ENCODE results near the gene RPL13. TPM values are rescaled to one million over a fixed set of nuclear protein-coding genes. Genes with fewer than 3 reads are reported as not detected.

RPL13 gene
- total RNA-seq, result 2,234 and 2,296 TPM in 2 replicates

DNA sequence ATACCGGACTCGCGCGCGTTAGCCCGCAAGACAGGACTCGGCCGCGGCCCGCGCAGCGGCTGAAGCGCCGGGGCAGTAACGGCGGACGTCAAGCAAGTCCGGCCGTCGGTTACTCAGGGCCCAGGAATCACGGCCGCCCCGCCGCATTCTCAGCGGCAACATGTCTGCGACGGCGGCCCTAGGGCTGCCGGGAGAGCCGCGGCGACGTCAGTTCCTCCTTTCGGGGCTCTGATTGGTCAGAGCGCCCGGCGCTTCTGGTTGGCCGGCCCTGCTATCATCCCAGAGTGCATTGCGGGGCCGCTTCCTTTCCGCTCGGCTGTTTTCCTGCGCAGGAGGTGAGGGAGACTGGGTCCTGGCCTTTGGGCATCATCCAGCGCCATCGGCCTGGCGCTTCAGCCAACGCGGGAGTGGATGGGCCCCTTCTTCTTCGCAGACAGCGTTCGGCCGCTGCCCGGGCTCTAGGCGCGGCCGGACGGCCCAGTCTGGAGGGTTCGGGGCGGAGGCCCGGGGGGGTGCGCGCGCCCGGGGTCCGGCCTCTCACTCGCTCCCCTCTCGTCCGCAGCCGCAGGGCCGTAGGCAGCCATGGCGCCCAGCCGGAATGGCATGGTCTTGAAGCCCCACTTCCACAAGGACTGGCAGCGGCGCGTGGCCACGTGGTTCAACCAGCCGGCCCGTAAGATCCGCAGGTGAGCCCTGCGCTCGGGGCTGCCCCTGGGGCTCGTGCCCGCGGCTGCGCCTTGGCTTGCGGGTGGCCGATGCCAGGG is at the start of gene RPL13:
RPL13 (plus strand) TSS at position 305 of the 764 bp plus-strand sequence; CDS start at position 583, 278 bp downstream.
- H3K36me3 Mint-ChIP-seq (ENCODE audit: low read depth), result peaks cover 57% of the 10 kb centered on the region
- intact Hi-C loops (cut with micrococcal nuclease), result loop anchor here (1.0 to 2.0 kb wide), 3 partner anchors 70 to 140 kb away; partner anchors contain the start of genes ANKRD11 and SPATA2L
- H3K9me3 Mint-ChIP-seq, result no peaks in the 10 kb centered on the region
- peak within 1 kb of the TSS; percentile 99 for H3K27ac Mint-ChIP-seq
- peak within 1 kb of the TSS; percentile 94 for H3K4me3 Mint-ChIP-seq
- H3K27me3 Mint-ChIP-seq, result no peaks in the 10 kb centered on the region
- DNase-seq, result peak; percentile 98
- H3K4me1 Mint-ChIP-seq, result peaks cover 44% of the 10 kb centered on the region

DNA sequence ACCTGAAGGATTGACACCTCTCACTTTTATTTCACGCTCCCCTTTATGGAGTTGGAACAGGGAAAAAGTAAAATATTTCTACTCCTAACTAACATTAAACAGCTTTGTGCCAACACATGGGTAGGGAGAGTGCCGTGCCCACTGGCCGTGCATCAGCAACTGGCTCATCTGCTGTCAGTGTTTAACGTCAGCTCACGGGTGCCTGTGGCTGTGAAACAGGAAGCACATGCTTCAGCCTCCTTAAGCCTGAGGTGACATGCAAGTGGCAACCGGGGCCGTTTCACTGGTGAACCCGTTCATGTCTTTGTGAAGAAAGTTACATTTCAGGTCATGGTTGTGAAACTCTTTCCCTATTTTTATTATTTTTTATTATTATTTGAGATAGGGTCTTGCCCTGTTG is 49.1 kb upstream of the RPL13 start:
- intact Hi-C loops (cut with micrococcal nuclease), result no loop called here
- no peak overlapping the region for H3K4me3 Mint-ChIP-seq
- peaks cover 16% of the 10 kb centered on the region for H3K4me1 Mint-ChIP-seq
- H3K27ac Mint-ChIP-seq, result no peak overlapping the region
- peaks cover 28% of the 10 kb centered on the region for H3K36me3 Mint-ChIP-seq (ENCODE audit: low read depth)
- DNase-seq, result no peak
- H3K27me3 Mint-ChIP-seq, result no peaks in the 10 kb centered on the region
- no peaks in the 10 kb centered on the region for H3K9me3 Mint-ChIP-seq

DNA sequence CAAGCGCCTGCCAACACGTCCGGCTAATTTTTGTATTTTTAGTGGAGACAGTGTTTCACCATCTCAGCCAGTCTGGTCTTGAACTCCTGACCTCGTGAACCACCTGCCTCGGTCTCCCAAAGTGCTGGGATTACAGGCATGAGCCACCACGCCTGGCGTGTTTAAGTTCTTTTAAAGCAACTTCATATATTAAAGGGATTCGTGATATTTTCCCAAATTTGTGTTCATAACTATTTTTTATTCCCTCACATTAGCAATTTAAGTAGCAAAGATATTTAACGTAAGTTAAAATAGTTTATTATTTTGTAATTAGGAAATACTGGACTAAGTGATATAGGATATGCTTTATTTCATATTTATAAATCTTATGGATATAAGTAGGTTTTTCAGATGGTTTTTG is 48.0 kb upstream of the RPL13 start:
- peaks cover 35% of the 10 kb centered on the region for H3K36me3 Mint-ChIP-seq (ENCODE audit: low read depth)
- H3K9me3 Mint-ChIP-seq, result no peaks in the 10 kb centered on the region
- no peaks in the 10 kb centered on the region for H3K27me3 Mint-ChIP-seq
- no peak for DNase-seq
- intact Hi-C loops (cut with micrococcal nuclease), result no loop called here
- H3K4me1 Mint-ChIP-seq, result peaks cover 10% of the 10 kb centered on the region
- no peak overlapping the region for H3K27ac Mint-ChIP-seq
- H3K4me3 Mint-ChIP-seq, result no peak overlapping the region

DNA sequence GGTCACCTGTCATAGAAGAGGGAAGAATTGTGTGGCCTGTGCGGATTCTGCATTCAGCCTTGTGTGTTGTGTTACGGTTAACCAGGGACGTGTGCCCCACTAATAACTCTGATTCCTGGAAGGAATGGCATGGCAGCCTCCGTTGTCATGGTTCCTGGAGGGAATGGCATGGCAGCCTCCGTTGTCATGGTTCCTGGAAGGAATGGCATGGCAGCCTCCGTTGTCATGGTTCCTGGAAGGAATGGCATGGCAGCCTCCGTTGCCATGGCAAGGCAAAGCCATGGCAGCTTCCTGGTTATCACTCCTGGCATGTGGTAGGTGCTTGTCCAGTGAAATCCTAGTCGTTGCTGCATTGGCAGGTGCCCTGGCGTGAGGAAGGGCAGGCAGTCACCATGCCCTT is 43.4 kb upstream of the RPL13 start:
- H3K27ac Mint-ChIP-seq, result no peak overlapping the region
- H3K9me3 Mint-ChIP-seq, result no peaks in the 10 kb centered on the region
- DNase-seq, result no peak
- H3K27me3 Mint-ChIP-seq, result no peaks in the 10 kb centered on the region
- H3K4me1 Mint-ChIP-seq, result peaks cover 3% of the 10 kb centered on the region
- peaks cover 50% of the 10 kb centered on the region for H3K36me3 Mint-ChIP-seq (ENCODE audit: low read depth)
- no peak overlapping the region for H3K4me3 Mint-ChIP-seq
- intact Hi-C loops (cut with micrococcal nuclease), result no loop called here

DNA sequence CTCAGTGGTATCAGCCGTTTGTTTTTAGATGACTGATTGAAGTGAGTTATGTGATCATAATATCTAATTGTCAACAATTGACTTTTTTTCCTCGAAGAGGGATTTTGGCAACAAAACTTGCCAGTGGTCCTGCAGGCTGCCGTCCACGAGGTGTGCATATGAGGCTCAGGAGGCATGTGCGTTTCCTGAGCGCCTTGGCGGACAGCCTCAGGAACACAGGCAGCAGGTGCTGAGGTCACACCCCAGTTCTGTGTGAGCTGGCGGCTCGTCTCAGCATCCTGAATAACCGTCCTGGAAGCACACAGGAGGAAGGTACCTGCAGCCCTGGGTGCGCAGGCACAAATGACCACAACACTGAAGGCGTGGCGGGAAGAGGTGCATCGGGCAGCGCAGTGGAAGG is 40.6 kb upstream of the RPL13 start:
- Mint-ChIP-seq H3K4me3 (no peak overlapping the region), H3K36me3 (ENCODE audit: low read depth) (peaks cover 48% of the 10 kb centered on the region), H3K27ac (no peak overlapping the region), H3K9me3 (no peaks in the 10 kb centered on the region), H3K4me1 (peaks cover 1% of the 10 kb centered on the region), H3K27me3 (no peaks in the 10 kb centered on the region)
- no peak for DNase-seq
- intact Hi-C loops (cut with micrococcal nuclease), result no loop called here

DNA sequence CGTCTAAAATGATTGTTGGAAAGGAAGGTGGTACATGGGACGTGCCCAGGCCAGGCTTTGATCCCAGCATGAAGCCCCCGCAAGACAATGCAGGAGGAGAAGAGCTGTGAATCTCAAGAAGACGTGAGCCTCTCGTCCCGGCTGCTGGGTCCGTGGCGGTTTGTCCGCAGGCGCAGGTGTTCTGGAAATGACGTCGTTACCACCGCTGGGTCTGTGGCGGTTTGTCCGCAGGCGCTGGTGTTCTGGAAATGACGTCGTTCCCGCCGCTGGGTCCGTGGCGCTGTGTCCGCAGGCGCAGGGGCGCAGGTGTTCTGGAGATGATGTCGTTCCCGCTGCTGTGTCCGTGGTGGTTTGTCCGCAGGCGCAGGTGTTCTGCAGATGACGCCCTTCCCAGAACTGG is 38.2 kb upstream of the RPL13 start:
- peaks cover 2% of the 10 kb centered on the region for H3K4me1 Mint-ChIP-seq
- no peak overlapping the region for H3K27ac Mint-ChIP-seq
- no peak overlapping the region for H3K4me3 Mint-ChIP-seq
- intact Hi-C loops (cut with micrococcal nuclease), result no loop called here
- DNase-seq, result no peak
- peaks cover 60% of the 10 kb centered on the region for H3K36me3 Mint-ChIP-seq (ENCODE audit: low read depth)
- no peaks in the 10 kb centered on the region for H3K27me3 Mint-ChIP-seq
- no peaks in the 10 kb centered on the region for H3K9me3 Mint-ChIP-seq

DNA sequence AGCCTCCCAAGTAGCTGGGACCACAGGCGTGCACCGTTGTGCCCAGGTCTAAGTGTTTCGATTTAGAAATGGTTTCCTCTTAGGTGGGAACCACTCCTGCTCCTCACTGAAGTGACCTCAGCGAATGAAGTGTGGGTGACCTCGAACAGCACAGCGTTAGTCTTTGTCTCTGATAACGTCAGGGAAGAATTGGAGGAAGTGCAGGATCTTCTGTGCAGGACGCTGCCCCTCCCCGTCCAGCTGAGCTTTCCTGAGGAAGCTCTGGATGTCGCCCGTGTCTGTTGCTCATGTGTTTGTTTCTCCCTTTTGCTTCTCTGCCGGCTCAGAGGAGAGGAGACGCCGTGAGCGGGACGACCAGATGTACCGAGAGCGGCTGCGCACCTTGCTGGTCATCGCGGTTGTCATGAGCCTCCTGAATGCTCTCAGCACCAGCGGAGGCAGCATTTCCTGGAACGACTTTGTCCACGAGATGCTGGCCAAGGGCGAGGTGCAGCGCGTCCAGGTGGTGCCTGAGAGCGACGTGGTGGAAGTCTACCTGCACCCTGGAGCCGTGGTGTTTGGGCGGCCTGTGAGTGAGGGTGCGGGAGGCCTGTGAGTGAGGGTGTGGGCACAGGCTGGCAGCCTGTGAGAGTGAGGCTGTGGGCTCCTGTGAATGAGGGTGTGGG is 36.7 kb upstream of the RPL13 start:
- no peak overlapping the region for H3K4me3 Mint-ChIP-seq
- H3K4me1 Mint-ChIP-seq, result peaks cover 2% of the 10 kb centered on the region
- DNase-seq, result no peak
- intact Hi-C loops (cut with micrococcal nuclease), result no loop called here
- no peak overlapping the region for H3K27ac Mint-ChIP-seq
- peaks cover 54% of the 10 kb centered on the region for H3K36me3 Mint-ChIP-seq (ENCODE audit: low read depth)
- no peaks in the 10 kb centered on the region for H3K9me3 Mint-ChIP-seq
- no peaks in the 10 kb centered on the region for H3K27me3 Mint-ChIP-seq

DNA sequence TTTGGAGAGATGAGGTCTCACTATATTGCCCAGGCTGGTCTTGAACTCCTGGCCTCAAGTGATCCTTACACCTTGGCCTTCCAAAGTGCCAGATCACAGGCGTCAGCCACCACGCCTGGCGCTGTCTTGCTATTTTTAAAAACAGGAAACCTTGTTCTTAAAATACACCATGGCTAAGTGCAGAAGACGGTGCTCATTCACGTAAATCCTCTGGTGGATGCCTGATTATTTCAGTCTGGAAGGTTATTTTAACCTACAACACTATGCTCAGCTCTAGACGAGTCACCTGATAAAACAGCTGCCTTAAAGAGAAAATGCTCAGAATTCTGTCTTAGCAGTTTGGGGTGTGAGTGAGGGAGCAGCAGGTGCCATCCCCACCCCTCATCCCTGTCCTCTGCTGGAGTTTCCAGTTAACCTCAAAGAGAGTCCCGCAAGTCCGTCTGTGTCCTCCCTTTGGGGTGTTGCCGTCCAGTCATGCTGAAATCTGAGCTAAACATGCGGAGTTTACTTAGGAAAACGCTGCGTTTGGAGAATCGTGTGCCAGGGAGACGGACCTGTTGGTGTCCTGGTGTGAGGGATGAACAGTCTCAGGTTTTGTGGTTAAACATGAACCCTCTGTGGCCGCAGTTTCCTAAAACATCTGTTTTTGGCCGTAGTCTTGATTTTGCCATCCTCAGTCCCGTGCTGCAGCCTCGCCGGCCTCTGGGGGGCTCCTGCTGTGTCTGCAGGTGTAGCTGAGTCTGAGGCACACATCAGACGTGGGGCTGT is 35.2 kb upstream of the RPL13 start:
- Mint-ChIP-seq H3K27ac (no peak overlapping the region), H3K4me3 (no peak overlapping the region), H3K9me3 (no peaks in the 10 kb centered on the region), H3K4me1 (peaks cover 2% of the 10 kb centered on the region), H3K36me3 (ENCODE audit: low read depth) (peaks cover 59% of the 10 kb centered on the region), H3K27me3 (no peaks in the 10 kb centered on the region)
- no peak for DNase-seq
- intact Hi-C loops (cut with micrococcal nuclease), result no loop called here

DNA sequence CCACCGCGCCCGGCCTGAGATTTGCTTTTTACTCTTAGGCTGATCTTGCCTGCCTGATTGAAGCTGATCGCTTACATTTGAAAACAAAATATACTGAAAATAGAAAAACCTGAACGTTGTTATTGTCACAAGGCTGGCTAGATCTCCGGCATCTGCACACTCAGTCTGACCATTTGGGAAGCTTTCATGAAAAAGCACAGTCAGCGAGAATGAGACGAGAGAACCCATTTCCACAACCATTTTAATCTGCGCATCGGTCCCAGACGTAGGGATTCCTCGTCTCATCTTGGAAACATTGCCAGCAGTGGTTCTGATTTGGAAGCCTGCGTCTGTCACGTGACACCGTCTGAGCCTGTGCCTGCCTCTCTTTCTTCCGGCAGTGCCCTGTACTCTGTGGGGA is 31.4 kb upstream of the RPL13 start:
- Mint-ChIP-seq H3K27me3 (no peaks in the 10 kb centered on the region), H3K36me3 (ENCODE audit: low read depth) (peaks cover 70% of the 10 kb centered on the region), H3K27ac (no peak overlapping the region), H3K4me1 (peaks cover 10% of the 10 kb centered on the region), H3K9me3 (no peaks in the 10 kb centered on the region), H3K4me3 (no peak overlapping the region)
- intact Hi-C loops (cut with micrococcal nuclease), result no loop called here
- no peak for DNase-seq

DNA sequence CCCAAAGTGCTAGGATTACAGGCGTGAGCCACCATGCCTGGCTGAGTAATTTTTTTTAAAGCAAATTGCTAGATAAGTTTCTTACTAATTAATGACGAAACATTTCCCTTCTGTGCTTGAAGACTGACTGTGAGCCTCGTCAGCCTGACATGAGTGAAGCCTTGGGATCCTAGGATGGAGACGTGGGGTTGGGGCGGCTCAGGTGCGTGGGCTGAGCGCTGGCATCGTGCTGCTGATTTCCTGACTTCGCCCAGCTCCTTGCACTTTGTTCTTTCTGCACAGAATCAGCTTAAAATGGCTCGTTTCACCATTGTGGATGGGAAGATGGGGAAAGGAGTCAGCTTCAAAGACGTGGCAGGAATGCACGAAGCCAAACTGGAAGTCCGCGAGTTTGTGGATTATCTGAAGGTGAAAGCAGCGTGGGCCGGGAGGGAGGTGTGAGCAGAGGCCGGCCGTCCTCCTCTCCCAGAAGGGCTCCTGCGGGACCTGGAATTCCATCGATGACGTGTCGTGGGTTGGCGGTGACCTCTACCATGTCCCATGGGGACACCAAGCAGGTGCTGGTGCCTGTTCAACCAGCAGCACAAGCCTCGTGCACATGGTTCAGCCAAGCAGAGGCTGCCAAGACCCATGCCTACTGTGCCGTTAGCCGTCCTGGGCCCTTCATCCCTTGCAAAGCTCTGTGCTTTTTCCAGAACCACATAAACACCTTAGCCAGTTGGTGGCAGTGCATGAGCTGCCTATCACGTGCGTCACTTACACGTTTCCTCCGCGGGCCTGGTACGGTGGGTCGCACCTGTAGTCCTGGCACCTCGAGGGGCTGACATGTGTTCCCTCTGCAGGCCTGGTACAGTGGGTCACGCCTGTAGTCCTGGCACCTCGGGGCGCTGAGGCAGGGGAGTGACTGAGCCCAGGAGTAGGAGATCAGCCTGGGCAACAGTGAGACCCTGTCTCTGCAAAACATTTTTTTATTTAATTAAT is 29.8 kb upstream of the RPL13 start:
- Mint-ChIP-seq H3K27ac (no peak overlapping the region), H3K9me3 (no peaks in the 10 kb centered on the region), H3K4me1 (peaks cover 19% of the 10 kb centered on the region), H3K27me3 (no peaks in the 10 kb centered on the region), H3K4me3 (no peak overlapping the region), H3K36me3 (ENCODE audit: low read depth) (peaks cover 72% of the 10 kb centered on the region)
- intact Hi-C loops (cut with micrococcal nuclease), result no loop called here
- no peak for DNase-seq

DNA sequence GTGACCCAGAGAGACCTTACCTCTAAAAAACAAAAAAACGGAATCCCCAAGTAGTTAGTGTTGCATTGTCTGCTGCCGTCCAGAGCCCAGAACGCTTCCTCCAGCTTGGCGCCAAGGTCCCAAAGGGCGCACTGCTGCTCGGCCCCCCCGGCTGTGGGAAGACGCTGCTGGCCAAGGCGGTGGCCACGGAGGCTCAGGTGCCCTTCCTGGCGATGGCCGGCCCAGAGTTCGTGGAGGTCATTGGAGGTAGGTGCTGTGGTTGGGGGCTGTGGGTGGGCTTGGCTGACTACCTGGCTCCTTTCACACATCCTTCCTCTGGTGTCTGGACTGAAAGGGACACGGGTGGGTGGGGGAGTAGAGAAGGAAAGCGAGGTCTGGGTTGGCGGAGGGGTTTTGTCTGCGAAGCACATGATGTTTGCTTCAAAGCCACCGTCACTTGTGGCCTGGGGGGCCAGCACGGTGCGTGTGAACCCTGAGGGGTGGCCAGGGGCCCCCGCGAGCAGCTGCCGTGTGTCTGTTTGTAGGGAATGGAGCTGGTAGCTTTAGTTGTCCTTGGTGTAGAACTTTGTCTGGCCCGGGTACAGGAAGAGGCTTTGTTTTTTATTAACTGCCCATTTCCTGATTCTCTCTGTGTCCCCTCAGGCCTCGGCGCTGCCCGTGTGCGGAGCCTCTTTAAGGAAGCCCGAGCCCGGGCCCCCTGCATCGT is 28.5 kb upstream of the RPL13 start:
- DNase-seq, result no peak
- H3K27me3 Mint-ChIP-seq, result no peaks in the 10 kb centered on the region
- no peak overlapping the region for H3K27ac Mint-ChIP-seq
- H3K36me3 Mint-ChIP-seq (ENCODE audit: low read depth), result peaks cover 66% of the 10 kb centered on the region
- no peak overlapping the region for H3K4me3 Mint-ChIP-seq
- peaks cover 19% of the 10 kb centered on the region for H3K4me1 Mint-ChIP-seq
- no peaks in the 10 kb centered on the region for H3K9me3 Mint-ChIP-seq
- intact Hi-C loops (cut with micrococcal nuclease), result no loop called here

DNA sequence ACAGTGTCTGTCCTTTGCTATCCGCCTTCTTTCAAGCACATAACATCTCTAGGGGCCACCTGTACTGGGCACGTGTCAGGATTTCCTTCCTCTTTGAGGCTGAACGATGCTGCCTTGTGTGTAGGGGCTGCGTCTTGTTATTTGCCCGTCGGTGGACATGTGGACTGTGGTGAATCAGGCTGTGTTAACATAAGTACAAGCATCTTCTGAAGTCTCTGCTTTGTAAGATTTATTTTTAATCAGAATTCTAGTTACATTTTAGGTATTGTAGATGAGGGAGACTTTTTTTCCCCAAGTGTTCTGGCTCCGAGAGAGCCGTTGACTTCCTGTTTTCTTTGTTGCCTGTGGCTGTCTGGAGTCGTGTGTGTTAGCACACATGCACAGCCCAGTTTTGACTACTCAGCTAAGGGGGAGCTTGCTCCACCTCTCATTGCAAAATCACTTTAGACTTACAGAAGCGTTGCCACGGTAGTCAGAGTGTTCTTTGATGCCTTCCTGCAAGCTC is 26.2 kb upstream of the RPL13 start:
- Mint-ChIP-seq H3K36me3 (ENCODE audit: low read depth) (peaks cover 56% of the 10 kb centered on the region), H3K4me3 (peak overlapping the region; percentile 47), H3K27ac (peak overlapping the region; percentile 87), H3K4me1 (peaks cover 19% of the 10 kb centered on the region), H3K27me3 (no peaks in the 10 kb centered on the region), H3K9me3 (no peaks in the 10 kb centered on the region)
- intact Hi-C loops (cut with micrococcal nuclease), result no loop called here
- peak; percentile 81 for DNase-seq
